A673 (cell line): Measurements from ENCODE around the gene PKP1. TPM values are rescaled to one million over a fixed set of nuclear protein-coding genes. Genes with fewer than 3 reads are reported as not detected.

ENCODE experiments used
- BruUV-seq: library from RNA; stranded (reverse); fragments of 400-500 nt; replicated peaks from 2 replicates; lab custom pipeline; 2021; lab: Mats Ljungman, UMichigan
- CTCF ChIA-PET: fragments of 300-600 bp; sonication (Branson Sonifier 250); formaldehyde crosslinking; loops from one replicate; lab custom pipeline; 2022; ENCODE audit warnings: antibody characterized with exemption; lab: Charles Lee
- POLR2A ChIA-PET: fragments of 300-600 bp; sonication (Branson Sonifier 250); formaldehyde crosslinking; loops from one replicate; lab custom pipeline; 2022; ENCODE audit warnings: antibody characterized with exemption; ENCODE audit not compliant: low non-redundant PET; lab: Charles Lee
- DNase-seq: peaks from one replicate; pipeline ENCODE4 v3.0.0-alpha.2; 2015; ENCODE audit warnings: low spot score
- H3K27ac ChIP-seq: fragments of 200-600 bp; sonication (generic); 2 replicates; pipeline ENCODE4 v1.5.1; 2016; ENCODE audit warnings: mixed run types, low read depth, mild to moderate bottlenecking, mixed read lengths, antibody characterized with exemption, low read length; ENCODE audit not compliant: poor library complexity, severe bottlenecking
- H3K27me3 ChIP-seq: fragments of 200-600 bp; sonication (generic); replicated peaks from 2 replicates; pipeline ENCODE4 v1.6.1; 2017; ENCODE audit warnings: mixed run types, low read depth, mild to moderate bottlenecking, mixed read lengths, antibody characterized with exemption, low read length; ENCODE audit not compliant: insufficient read depth, poor library complexity
- H3K36me3 ChIP-seq: fragments of 200-600 bp; sonication (generic); 2 replicates; pipeline ENCODE4 v1.6.1; 2016; ENCODE audit warnings: mixed run types, mild to moderate bottlenecking, mixed read lengths, antibody characterized with exemption, low read length; ENCODE audit not compliant: insufficient read depth, poor library complexity, severe bottlenecking
- H3K4me1 ChIP-seq: fragments of 200-600 bp; sonication (generic); 2 replicates; pipeline ENCODE4 v1.6.1; 2017; ENCODE audit warnings: mixed run types, mild to moderate bottlenecking, mixed read lengths, antibody characterized with exemption, low read length; ENCODE audit not compliant: insufficient read depth, poor library complexity, severe bottlenecking
- H3K4me3 ChIP-seq: fragments of 200-600 bp; sonication (generic); 2 replicates; pipeline ENCODE4 v1.5.1; 2016; ENCODE audit warnings: low read depth, mixed run types, mild to moderate bottlenecking, mixed read lengths, low read length; ENCODE audit not compliant: poor library complexity, severe bottlenecking
- H3K9me3 ChIP-seq: fragments of 200-600 bp; sonication (generic); 2 replicates; pipeline ENCODE4 v1.6.1; 2016; ENCODE audit warnings: mixed run types, low read depth, mild to moderate bottlenecking, mixed read lengths, antibody characterized with exemption, low read length; ENCODE audit not compliant: poor library complexity, severe bottlenecking
- CTCF ChIP-seq: fragments of 300-800, 200-600 bp; sonication (generic); conservative IDR thresholded peaks from 2 replicates; pipeline ENCODE4 v1.5.1; 2017; ENCODE audit warnings: low read depth, mild to moderate bottlenecking, antibody characterized with exemption, low read length, moderate library complexity, mixed read lengths
- EZH2 ChIP-seq: fragments of 200-600 bp; sonication (generic); IDR thresholded peaks from 2 replicates; pipeline ENCODE4 v1.6.1; 2017; ENCODE audit warnings: borderline replicate concordance, low read depth, mild to moderate bottlenecking, mixed read lengths, antibody characterized with exemption, low read length; ENCODE audit not compliant: poor library complexity, severe bottlenecking
- intact Hi-C: fragments of 100-400 bp; cut with micrococcal nuclease; formaldehyde crosslinking; loops from one replicate; pipeline ENCODE4 v1.10.0; 2022; ENCODE audit not compliant: unreplicated experiment
- total RNA-seq: library from RNA; stranded (reverse); gene quantifications from 2 replicates; pipeline ENCODE4 v1.2.3, GENCODE V29; 2021

The PKP1 gene
- total RNA-seq, 1 experiment from 2014 or later: 535 TPM

DNA sequence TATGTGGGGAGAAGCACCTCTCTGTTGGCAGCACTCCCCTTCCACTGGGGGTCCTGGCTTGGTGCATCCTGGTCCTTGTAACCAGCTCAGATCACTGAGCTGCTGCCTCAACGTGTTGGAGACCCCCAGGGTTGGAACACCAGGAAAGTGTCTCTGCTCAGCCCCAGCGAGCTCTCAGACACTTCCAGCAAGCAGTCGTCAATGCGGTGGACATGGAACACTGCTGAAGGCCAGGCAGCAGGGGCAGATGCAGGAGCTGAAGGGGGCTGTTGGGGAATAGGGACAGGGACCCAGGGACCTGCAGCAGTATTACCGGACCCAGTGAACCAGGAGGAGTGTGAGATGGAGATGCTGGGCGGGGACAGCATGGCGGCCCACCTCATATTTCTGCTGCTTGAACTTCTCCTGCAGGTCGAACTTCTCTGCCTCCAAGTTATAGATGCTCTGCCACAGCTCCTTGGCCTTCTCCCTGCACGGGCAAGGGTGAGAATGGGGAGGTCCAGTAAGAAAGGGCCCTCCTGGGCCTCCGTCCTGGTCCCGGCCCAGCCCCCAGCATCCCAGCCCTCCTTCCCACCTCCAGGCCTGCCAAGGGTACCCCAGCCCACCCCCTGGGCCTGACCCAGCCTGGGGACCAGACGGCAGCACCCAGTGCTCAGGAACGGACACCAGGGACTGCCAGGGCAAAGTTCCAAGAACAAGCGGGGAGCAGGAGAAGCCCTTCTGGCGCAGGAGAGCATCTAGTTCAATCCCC is 77.8 kb downstream of the PKP1 start:
- Histone ChIP-seq H3K4me1 (peaks cover 17% of the 10 kb centered on the region), H3K36me3 (no peaks in the 10 kb centered on the region), H3K27me3 (no peaks in the 10 kb centered on the region), H3K9me3 (no peaks in the 10 kb centered on the region), H3K27ac (peak overlapping the region; percentile 39), H3K4me3 (no peak overlapping the region)
- CTCF ChIA-PET: interaction anchor here (0.5 to 2.2 kb wide), 12 partner anchors 14 to 739 kb away, joined by 3 to 16 read pairs (median 4); no protein-coding TSS in a partner anchor
- TF ChIP-seq EZH2: no peak
- no peak for TF ChIP-seq CTCF
- intact Hi-C loops: loop anchor here (1.0 to 5.0 kb wide), 3 partner anchors 107 to 389 kb away; no protein-coding TSS in a partner anchor
- POLR2A ChIA-PET: no interaction called here
- BruUV-seq: no TSS peak
- DNase-seq: no peak

GRCh38 chr1:201361652-201362504 is 78.6 kb downstream of the PKP1 start:
- TF ChIP-seq EZH2 (no peak), CTCF (peak; percentile 93)
- no TSS peak for BruUV-seq
- H3K4me3 ChIP-seq: no peak overlapping the region
- ChIA-PET CTCF (interaction anchor here (0.5 to 2.2 kb wide), 10 partner anchors 15 to 740 kb away, joined by 3 to 16 read pairs (median 5); no protein-coding TSS in a partner anchor), POLR2A (no interaction called here)
- intact Hi-C loops: loop anchor here (1.0 to 5.0 kb wide), 3 partner anchors 108 to 390 kb away; no protein-coding TSS in a partner anchor
- H3K27ac ChIP-seq: no peak overlapping the region
- DNase-seq: peak; percentile 83
- H3K27me3 ChIP-seq: no peaks in the 10 kb centered on the region
- no peaks in the 10 kb centered on the region for H3K9me3 ChIP-seq
- peaks cover 17% of the 10 kb centered on the region for H3K4me1 ChIP-seq
- H3K36me3 ChIP-seq: no peaks in the 10 kb centered on the region

DNA sequence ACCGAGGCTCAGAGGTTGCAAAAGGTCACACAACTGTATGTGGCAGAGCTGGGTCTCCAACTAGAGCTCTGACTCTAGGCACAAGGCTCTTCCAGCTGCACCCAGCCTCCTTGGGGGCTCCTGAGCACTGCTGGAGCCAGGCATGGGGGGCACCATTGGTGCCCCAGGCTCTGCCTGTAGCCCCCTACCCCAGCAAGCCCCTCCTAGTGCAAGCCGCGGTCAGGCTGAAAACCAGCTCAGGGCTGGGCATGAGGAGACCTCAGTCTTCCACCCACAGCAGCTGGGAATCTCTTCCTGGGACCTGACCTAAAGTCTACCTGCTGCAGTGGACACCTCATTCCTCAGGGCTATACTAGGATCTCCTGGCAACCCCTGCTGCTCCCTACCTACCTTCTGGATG is 79.6 kb downstream of the PKP1 start:
- TF ChIP-seq EZH2 (no peak), CTCF (no peak)
- Histone ChIP-seq H3K36me3 (no peaks in the 10 kb centered on the region), H3K27ac (no peak overlapping the region), H3K4me1 (peaks cover 17% of the 10 kb centered on the region), H3K27me3 (no peaks in the 10 kb centered on the region), H3K9me3 (no peaks in the 10 kb centered on the region), H3K4me3 (no peak overlapping the region)
- intact Hi-C loops: loop anchor here (5.0 kb wide), 1 partner anchor 391 kb away; no protein-coding TSS in a partner anchor
- CTCF ChIA-PET: interaction anchor here (1.8 kb wide), 1 partner anchor 383 kb away, joined by 7 read pairs; no protein-coding TSS in a partner anchor
- BruUV-seq: no TSS peak
- no peak for DNase-seq
- POLR2A ChIA-PET: no interaction called here
